ENCODE results near the gene KCNJ6.

DNA sequence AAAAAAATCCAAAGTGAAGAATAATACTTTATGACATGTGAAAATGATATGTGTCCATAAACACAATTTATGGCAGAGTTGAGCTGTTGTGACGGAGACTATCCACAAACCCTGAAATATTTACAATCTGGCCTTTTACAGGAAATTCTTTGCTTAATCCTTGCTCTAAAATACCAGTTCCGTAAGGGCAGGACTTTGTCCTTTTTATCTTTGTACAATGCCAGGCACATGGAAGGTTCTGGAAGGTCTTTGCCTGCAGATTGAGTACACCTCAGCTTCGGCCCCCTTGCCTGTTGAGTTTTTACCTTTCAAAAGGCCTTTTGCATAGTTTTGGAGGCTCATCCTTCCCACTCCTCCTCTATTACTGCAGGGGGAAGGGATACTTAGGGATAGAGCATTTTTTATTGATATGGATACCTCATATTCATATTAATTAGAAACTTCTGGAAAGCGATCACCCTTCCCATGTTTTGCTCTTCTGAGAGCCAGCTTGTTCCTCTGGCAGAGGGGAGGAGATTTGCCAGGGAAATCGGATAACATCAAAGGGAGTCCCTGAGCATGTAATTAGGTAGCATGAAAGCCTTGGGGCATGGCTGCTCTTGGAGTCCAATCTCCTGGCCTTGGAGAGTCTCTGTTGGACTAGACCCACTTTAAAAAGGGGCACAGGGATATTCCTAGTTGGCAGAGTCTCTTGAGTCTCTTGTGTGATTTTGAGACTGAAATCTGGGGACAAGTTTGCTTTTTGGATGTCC is 217.1 kb downstream of the KCNJ6 start:
- no peak for TF ChIP-seq ZFX (IDR thresholded peaks at IDR 0.05)
- TF ChIP-seq POLR2A (IDR thresholded peaks at IDR 0.05; ENCODE audit: borderline replicate concordance, extremely low read depth, insufficient read depth, insufficient read length): no peak

Data from HCT116 (cell line).